Liver (tissue), 9 donors: ENCODE data around the gene NAV2. TPM values are rescaled to one million over a fixed set of nuclear protein-coding genes. Genes with fewer than 3 reads are reported as not detected.
A peak's percentile ranks its signal among the peaks of the same experiment; 100 is the strongest.

ENCODE experiments used
- DNase-seq: peaks from one replicate; pipeline ENCODE4 v3.0.0-alpha.2; 2017; ENCODE audit warnings: low spot score
- H3K27ac ChIP-seq, 2 donors: one replicate each; pipeline ENCODE4 v1.7.0; 2013; ENCODE audit warnings: inconsistent platforms in 2 of 2, low read length in 2 of 2, control low read depth in 1 of 2, low read depth in 1 of 2, mild to moderate bottlenecking in 1 of 2
- H3K27me3 ChIP-seq, 4 donors: one replicate each; pipeline versions ENCODE4 v1.6.1 to v1.7.0; 2013; ENCODE audit warnings: low read length in 3 of 4, inconsistent platforms in 1 of 4, mild to moderate bottlenecking in 1 of 4, moderate library complexity in 1 of 4; ENCODE audit not compliant: control insufficient read depth in 4 of 4, insufficient read depth in 4 of 4
- H3K36me3 ChIP-seq, 4 donors: one replicate each; pipeline versions ENCODE4 v1.6.1 to v1.7.0; 2013; ENCODE audit warnings: low read length in 3 of 4, mild to moderate bottlenecking in 3 of 4, low read depth in 1 of 4, moderate library complexity in 1 of 4; ENCODE audit not compliant: control insufficient read depth in 4 of 4, insufficient read depth in 3 of 4
- H3K4me1 ChIP-seq, 4 donors: one replicate each; pipeline versions ENCODE4 v1.6.1 to v1.7.0; 2013; ENCODE audit warnings: low read length in 3 of 4, mild to moderate bottlenecking in 3 of 4, moderate library complexity in 1 of 4; ENCODE audit not compliant: control insufficient read depth in 4 of 4, insufficient read depth in 4 of 4
- H3K4me3 ChIP-seq, 3 donors: one replicate each; pipeline versions ENCODE4 v1.6.1 to v1.7.0; 2013; ENCODE audit warnings: low read length in 3 of 3, control low read depth in 1 of 3, low read depth in 1 of 3, mild to moderate bottlenecking in 1 of 3
- H3K9ac ChIP-seq, 2 donors: one replicate each; pipeline ENCODE4 v1.7.0; 2013; ENCODE audit warnings: low read length in 2 of 2, mild to moderate bottlenecking in 2 of 2, moderate library complexity in 2 of 2, control low read depth in 1 of 2, low read depth in 1 of 2
- H3K9me3 ChIP-seq, 4 donors: one replicate each; pipeline versions ENCODE4 v1.6.1 to v1.7.0; 2013; ENCODE audit warnings: low read length in 3 of 4; ENCODE audit not compliant: control insufficient read depth in 4 of 4
- ATF3 ChIP-seq: IDR thresholded peaks from 2 replicates; pipeline ENCODE4 v1.6.1; 2016; ENCODE audit warnings: antibody characterized with exemption
- EGR1 ChIP-seq, 2 donors: IDR thresholded peaks; 2 replicates each; pipeline ENCODE4 v1.6.1; 2016 to 2018; ENCODE audit warnings: antibody characterized with exemption in 2 of 2, low read depth in 2 of 2
- FOXA1 ChIP-seq: IDR thresholded peaks from 2 replicates; pipeline ENCODE4 v1.6.1; 2016; ENCODE audit warnings: antibody characterized with exemption
- HNF4A ChIP-seq, 2 donors: conservative IDR thresholded peaks; 2 replicates each; pipeline ENCODE4 v1.6.1; 2016; ENCODE audit warnings: antibody characterized with exemption in 2 of 2, mild to moderate bottlenecking in 2 of 2
- HNF4G ChIP-seq: IDR thresholded peaks from 2 replicates; pipeline ENCODE4 v1.6.1; 2016; ENCODE audit warnings: antibody characterized with exemption
- JUND ChIP-seq, 2 donors: IDR thresholded peaks; 2 replicates each; pipeline ENCODE4 v1.6.1; 2016; ENCODE audit warnings: antibody characterized with exemption in 2 of 2
- RAD21 ChIP-seq, 2 donors: IDR thresholded peaks; 2 replicates each; pipeline ENCODE4 v1.6.1; 2016; ENCODE audit warnings: antibody characterized with exemption in 2 of 2, mild to moderate bottlenecking in 2 of 2
- RXRA ChIP-seq, 2 donors: IDR thresholded peaks; 2 replicates each; pipeline ENCODE4 v1.6.1; 2017 to 2018; ENCODE audit warnings: antibody characterized with exemption in 2 of 2, mild to moderate bottlenecking in 1 of 2
- SP1 ChIP-seq: IDR thresholded peaks from 2 replicates; pipeline ENCODE4 v1.6.1; 2018; ENCODE audit warnings: antibody characterized with exemption, mild to moderate bottlenecking
- TAF1 ChIP-seq: conservative IDR thresholded peaks from 2 replicates; pipeline ENCODE4 v1.6.1; 2016; ENCODE audit warnings: antibody characterized with exemption, mild to moderate bottlenecking
- YY1 ChIP-seq: IDR thresholded peaks from 2 replicates; pipeline ENCODE4 v1.6.1; 2016; ENCODE audit warnings: antibody characterized with exemption, mild to moderate bottlenecking
- WGBS: extraction: QIAGEN DNeasy Blood & Tissue Kit; methylation state at CpG from one replicate; pipeline ENCODE4 v1.1.7; 2013; 5-methylcytosine and 5-hydroxymethylcytosine counted together
- polyA plus RNA-seq, 2 donors: library from polyadenylated mRNA; stranded (reverse) in 1 of 2; unstranded in 1 of 2; fragments of 200-250 nt in 1 of 2; fragments of >200 nt in 1 of 2; fragmentation: Nextera tagmentation in 1 of 2; extraction: Ambion mirVana in 1 of 2; gene quantifications; one replicate each; pipeline versions ENCODE4 v1.2.1 to v1.2.3, GENCODE V29; 2013 to 2015
- total RNA-seq, 2 donors: library from RNA; depleted of rRNA; stranded (reverse); fragments of >200 nt; gene quantifications; one replicate each; pipeline ENCODE4 v1.2.3, GENCODE V29; 2014
- TF ChIP-seq, protein P1 (sequence below): IDR thresholded peaks from 2 replicates; pipeline ENCODE4 v1.6.1; 2016; ENCODE audit warnings: antibody characterized with exemption
- TF ChIP-seq, protein P2 (sequence below): IDR thresholded peaks from 2 replicates; pipeline ENCODE4 v1.6.1; 2016; ENCODE audit warnings: antibody characterized with exemption
- TF ChIP-seq, protein P3 (sequence below): IDR thresholded peaks from 2 replicates; pipeline ENCODE4 v1.6.1; 2016; ENCODE audit warnings: antibody characterized with exemption, mild to moderate bottlenecking
- TF ChIP-seq, protein P4 (sequence below): fragments of 150-350 bp; IDR thresholded peaks from 2 replicates; pipeline ENCODE4 v1.5.1; 2017; ENCODE audit warnings: improper control_type of control experiment, low read depth, low read length; ENCODE audit not compliant: missing input control
- donor health status: healthy.
- donor health status: healthy.
- donor health status: healthy.
- donor health status: healthy.
- donor health status: healthy.

NAV2 gene
- total and polyA plus RNA-seq, 4 donors: 6.3 to 20.5 (median 11.6) TPM

DNA sequence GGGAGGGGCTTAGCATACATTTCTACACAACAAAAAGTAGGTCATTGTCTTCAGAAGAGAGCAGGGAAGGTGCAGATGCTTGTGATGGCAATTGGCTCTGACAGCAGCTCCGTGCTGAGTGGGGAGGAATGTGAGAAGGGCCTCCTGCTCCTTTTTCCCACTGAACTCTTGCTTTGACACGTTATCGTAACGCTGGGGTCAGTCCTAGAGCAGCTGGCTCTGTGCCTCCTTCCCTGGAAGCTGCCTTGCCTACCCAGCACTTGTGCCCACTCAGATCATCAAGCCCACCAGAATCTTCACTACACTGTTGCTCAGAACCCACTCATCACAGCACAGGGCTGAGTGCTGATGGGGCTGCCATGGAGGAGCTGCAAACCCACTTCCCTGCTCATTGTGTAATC, 14.9 kb upstream of the NAV2 start:
- no peaks in the 10 kb centered on the region for H3K9me3 ChIP-seq
- no peak overlapping the region for H3K9ac ChIP-seq
- TF ChIP-seq EGR1 (IDR thresholded peaks at IDR 0.05; ENCODE audit: low read depth in 2 of 2) (no peak), TAF1 (no peak), HNF4A (conservative IDR thresholded peaks at IDR 0.05) (no peak), ATF3 (no peak), HNF4G (no peak), FOXA1 (no peak), YY1 (no peak)
- TF ChIP-seq, protein P1, sequence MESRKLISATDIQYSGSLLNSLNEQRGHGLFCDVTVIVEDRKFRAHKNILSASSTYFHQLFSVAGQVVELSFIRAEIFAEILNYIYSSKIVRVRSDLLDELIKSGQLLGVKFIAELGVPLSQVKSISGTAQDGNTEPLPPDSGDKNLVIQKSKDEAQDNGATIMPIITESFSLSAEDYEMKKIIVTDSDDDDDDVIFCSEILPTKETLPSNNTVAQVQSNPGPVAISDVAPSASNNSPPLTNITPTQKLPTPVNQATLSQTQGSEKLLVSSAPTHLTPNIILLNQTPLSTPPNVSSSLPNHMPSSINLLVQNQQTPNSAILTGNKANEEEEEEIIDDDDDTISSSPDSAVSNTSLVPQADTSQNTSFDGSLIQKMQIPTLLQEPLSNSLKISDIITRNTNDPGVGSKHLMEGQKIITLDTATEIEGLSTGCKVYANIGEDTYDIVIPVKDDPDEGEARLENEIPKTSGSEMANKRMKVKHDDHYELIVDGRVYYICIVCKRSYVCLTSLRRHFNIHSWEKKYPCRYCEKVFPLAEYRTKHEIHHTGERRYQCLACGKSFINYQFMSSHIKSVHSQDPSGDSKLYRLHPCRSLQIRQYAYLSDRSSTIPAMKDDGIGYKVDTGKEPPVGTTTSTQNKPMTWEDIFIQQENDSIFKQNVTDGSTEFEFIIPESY: no peak
- TF ChIP-seq, protein P2, sequence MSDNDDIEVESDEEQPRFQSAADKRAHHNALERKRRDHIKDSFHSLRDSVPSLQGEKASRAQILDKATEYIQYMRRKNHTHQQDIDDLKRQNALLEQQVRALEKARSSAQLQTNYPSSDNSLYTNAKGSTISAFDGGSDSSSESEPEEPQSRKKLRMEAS: no peak
- TF ChIP-seq, protein P3, sequence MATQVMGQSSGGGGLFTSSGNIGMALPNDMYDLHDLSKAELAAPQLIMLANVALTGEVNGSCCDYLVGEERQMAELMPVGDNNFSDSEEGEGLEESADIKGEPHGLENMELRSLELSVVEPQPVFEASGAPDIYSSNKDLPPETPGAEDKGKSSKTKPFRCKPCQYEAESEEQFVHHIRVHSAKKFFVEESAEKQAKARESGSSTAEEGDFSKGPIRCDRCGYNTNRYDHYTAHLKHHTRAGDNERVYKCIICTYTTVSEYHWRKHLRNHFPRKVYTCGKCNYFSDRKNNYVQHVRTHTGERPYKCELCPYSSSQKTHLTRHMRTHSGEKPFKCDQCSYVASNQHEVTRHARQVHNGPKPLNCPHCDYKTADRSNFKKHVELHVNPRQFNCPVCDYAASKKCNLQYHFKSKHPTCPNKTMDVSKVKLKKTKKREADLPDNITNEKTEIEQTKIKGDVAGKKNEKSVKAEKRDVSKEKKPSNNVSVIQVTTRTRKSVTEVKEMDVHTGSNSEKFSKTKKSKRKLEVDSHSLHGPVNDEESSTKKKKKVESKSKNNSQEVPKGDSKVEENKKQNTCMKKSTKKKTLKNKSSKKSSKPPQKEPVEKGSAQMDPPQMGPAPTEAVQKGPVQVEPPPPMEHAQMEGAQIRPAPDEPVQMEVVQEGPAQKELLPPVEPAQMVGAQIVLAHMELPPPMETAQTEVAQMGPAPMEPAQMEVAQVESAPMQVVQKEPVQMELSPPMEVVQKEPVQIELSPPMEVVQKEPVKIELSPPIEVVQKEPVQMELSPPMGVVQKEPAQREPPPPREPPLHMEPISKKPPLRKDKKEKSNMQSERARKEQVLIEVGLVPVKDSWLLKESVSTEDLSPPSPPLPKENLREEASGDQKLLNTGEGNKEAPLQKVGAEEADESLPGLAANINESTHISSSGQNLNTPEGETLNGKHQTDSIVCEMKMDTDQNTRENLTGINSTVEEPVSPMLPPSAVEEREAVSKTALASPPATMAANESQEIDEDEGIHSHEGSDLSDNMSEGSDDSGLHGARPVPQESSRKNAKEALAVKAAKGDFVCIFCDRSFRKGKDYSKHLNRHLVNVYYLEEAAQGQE: no peak
- H3K4me3 ChIP-seq: no peak overlapping the region
- H3K27me3 ChIP-seq: no peaks in the 10 kb centered on the region
- peak overlapping the region in 1 of 2 donors; percentile 96 for H3K27ac ChIP-seq
- H3K36me3 ChIP-seq: no peaks in the 10 kb centered on the region
- no peak for DNase-seq
- peaks cover 7 to 21% (median 15%) of the 10 kb centered on the region in 4 donors for H3K4me1 ChIP-seq
- 52% methylated on average over 4 of the region's 4 CpGs for WGBS

DNA sequence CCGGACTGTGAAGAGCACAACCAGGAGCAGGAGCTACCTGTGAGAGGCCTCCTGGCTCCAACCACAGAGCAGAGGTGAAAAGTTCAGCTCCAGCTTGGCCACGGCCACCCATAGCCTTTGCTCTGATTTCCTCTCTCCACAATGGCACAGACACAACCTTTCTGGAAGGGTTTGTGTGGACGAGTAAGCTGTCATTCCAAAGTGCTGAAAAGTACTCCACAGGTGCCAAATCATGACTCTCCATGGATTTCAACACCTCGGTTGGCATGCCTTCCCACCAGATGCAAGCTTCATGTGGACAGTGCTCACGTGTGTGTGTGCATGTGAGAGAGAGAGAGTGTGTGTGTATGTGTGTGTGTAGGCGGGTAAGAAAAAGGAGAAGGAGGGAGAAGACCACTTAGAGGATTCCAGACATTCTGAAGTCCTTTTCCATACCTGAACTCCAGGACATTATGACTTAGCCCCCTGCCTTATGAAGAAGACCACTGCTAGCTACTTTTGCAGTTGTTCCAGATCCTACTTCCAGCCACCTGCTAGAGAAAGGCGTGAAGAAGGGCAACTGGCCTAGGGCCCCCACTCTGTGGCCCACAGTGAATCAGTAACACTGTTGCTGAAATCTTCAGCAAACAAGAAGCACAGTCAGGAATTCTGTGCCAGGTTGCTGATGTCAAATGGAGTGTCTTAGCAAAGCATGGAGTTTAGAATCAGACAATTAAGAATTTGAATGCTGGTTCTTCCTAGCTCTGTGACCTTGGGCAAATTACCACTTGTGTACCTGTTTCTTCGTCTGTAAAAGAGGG, 13.9 kb upstream of the NAV2 start:
- H3K36me3 ChIP-seq: no peaks in the 10 kb centered on the region
- no peaks in the 10 kb centered on the region for H3K9me3 ChIP-seq
- H3K27me3 ChIP-seq: no peaks in the 10 kb centered on the region
- H3K4me1 ChIP-seq: peaks cover 7 to 21% (median 15%) of the 10 kb centered on the region in 4 donors
- H3K27ac ChIP-seq: peak overlapping the region; percentile 85 to 96
- no peak overlapping the region for H3K9ac ChIP-seq
- 38% methylated on average over 8 of the region's 8 CpGs for WGBS
- DNase-seq: no peak
- no peak overlapping the region for H3K4me3 ChIP-seq
- TF ChIP-seq SP1 (peak; percentile 98), ATF3 (peak; percentile 69), JUND (IDR thresholded peaks at IDR 0.05) (peak; percentile 83 to 86), RXRA (IDR thresholded peaks at IDR 0.05) (peak; percentile 99), TAF1 (no peak), HNF4A (conservative IDR thresholded peaks at IDR 0.05) (peak; percentile 87 to 93), EGR1 (IDR thresholded peaks at IDR 0.05; ENCODE audit: low read depth in 2 of 2) (no peak), RAD21 (IDR thresholded peaks at IDR 0.05) (peak; percentile 51 to 61)
- TF ChIP-seq, protein P2: peak; percentile 86
- TF ChIP-seq, protein P3: peak; percentile 72
- TF ChIP-seq, protein P1: peak; percentile 93
- TF ChIP-seq, protein P4, sequence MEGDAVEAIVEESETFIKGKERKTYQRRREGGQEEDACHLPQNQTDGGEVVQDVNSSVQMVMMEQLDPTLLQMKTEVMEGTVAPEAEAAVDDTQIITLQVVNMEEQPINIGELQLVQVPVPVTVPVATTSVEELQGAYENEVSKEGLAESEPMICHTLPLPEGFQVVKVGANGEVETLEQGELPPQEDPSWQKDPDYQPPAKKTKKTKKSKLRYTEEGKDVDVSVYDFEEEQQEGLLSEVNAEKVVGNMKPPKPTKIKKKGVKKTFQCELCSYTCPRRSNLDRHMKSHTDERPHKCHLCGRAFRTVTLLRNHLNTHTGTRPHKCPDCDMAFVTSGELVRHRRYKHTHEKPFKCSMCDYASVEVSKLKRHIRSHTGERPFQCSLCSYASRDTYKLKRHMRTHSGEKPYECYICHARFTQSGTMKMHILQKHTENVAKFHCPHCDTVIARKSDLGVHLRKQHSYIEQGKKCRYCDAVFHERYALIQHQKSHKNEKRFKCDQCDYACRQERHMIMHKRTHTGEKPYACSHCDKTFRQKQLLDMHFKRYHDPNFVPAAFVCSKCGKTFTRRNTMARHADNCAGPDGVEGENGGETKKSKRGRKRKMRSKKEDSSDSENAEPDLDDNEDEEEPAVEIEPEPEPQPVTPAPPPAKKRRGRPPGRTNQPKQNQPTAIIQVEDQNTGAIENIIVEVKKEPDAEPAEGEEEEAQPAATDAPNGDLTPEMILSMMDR: no peak
